ENCODE measurements around the gene LRP1B.

Gene LRP1B

GRCh38 chr2:142131010-142131669 lies at the start of gene LRP1B:
Gene LRP1B, minus strand, starts transcription at chr2:142131016. Its CDS starts 287 bp downstream, at chr2:142130729.
- DNase-seq (ENCODE audit: extremely low read depth, low read depth) = no peak
- TF ChIP-seq, protein P1, sequence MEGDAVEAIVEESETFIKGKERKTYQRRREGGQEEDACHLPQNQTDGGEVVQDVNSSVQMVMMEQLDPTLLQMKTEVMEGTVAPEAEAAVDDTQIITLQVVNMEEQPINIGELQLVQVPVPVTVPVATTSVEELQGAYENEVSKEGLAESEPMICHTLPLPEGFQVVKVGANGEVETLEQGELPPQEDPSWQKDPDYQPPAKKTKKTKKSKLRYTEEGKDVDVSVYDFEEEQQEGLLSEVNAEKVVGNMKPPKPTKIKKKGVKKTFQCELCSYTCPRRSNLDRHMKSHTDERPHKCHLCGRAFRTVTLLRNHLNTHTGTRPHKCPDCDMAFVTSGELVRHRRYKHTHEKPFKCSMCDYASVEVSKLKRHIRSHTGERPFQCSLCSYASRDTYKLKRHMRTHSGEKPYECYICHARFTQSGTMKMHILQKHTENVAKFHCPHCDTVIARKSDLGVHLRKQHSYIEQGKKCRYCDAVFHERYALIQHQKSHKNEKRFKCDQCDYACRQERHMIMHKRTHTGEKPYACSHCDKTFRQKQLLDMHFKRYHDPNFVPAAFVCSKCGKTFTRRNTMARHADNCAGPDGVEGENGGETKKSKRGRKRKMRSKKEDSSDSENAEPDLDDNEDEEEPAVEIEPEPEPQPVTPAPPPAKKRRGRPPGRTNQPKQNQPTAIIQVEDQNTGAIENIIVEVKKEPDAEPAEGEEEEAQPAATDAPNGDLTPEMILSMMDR (IDR thresholded peaks at IDR 0.05; ENCODE audit: low read depth, low read length) = no peak

DNA sequence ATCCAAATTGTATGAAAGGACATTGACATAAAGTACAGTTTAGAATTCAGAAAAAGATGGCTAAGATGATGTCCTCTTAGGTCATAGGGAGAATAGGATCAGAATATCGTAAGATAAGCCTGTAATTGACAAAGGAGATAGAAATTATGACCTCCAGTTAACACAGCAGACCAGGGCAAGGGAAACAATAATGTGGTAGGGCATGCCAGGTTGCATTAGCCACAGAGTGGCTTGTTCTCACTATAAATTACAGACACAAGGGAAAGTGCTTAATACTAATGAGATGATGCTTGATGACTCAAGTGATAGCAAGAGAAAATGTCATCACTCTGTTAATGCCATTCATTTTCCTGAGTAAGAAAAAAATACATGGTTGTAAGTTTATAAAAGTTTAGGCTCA lies 48.9 kb upstream of the LRP1B start:
- TF ChIP-seq, protein P1 (IDR thresholded peaks at IDR 0.05; ENCODE audit: low read depth, low read length) = no peak
- DNase-seq (ENCODE audit: extremely low read depth, low read depth) = no peak

DNA sequence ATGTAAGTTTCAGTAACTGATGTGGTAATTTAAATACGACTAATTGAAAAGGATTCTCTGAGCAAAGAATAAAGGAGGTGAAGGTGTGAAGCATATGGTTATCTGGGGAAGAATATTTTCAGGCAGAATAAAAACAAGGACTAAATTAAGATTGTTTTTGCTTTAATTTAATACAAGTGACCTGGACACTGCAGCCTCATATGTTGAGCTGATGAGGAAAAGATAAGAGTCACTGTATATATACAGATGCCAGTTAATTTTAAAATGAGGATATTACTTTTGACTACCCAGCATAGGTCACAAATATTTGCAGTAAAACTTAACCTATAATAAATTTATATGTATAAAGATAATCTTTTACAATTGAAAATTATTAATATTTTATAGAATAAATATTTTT lies 47.8 kb upstream of the LRP1B start:
- no peak for DNase-seq (ENCODE audit: extremely low read depth, low read depth)
- TF ChIP-seq, protein P1 (IDR thresholded peaks at IDR 0.05; ENCODE audit: low read depth, low read length) = no peak

DNA sequence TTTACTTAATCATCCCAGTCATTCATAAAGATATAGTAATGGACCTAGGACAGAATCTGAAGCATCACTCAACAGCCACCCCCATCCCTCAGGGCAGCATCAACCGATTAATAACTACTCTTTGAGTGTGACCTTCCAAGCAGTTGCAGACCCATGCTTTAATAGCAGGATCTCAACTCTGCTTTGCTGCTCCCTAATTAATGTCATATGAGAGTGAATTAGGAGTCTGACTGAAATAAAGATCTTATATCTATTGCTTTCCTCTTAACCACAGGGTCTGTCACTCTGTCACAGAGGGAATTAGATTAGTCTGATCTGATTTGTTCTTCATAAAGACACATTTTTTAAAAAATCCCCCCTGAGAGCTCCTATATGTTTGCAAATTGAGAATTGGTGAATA lies 46.1 kb upstream of the LRP1B start:
- DNase-seq (ENCODE audit: extremely low read depth, low read depth) = no peak
- TF ChIP-seq, protein P1 (IDR thresholded peaks at IDR 0.05; ENCODE audit: low read depth, low read length) = no peak

DNA sequence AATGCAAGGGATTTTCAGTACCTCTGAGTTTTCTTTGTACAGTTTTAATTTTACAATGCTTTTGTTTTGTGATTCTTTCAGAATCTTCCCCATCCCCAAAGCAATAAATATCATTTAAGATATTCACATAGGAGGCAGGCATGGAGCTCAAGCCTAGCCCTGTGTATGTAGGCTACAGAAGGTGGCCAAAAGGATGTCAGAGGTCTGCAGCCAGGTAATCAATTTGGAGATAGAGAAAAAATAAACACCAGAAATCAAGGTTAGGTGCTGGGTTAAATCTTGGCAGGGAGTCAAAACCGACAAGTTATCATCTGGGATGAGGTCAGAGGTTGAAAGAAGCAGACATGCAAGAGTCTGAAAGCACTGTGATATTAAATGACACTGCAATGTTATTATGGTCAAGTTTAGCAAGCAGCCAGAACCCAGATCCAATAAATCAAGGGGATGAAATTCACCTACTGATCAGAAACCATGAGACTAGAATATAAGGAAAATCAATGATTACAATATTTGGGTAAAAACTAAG lies 45.1 kb upstream of the LRP1B start:
- TF ChIP-seq, protein P1 (IDR thresholded peaks at IDR 0.05; ENCODE audit: low read depth, low read length) = no peak
- no peak for DNase-seq (ENCODE audit: extremely low read depth, low read depth)

DNA sequence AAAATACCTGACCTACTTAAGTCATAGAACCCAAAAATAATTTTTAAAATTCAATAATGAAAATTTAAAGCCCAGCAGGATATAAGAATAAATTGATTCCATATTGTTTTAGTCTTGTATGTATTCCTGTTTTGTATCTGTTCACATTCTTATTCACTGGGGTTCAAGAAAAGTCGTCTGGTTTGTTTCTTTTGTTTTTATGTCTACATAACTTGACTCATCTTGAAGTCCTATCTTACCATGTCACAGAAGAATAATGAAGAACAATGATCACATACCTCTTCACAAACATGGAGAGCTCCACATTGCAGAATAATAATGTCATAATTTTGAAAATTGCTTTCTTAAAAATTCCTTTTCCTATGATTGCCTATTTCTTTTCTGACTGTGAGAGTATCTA lies 43.4 kb upstream of the LRP1B start:
- no peak for DNase-seq (ENCODE audit: extremely low read depth, low read depth)
- TF ChIP-seq, protein P1 (IDR thresholded peaks at IDR 0.05; ENCODE audit: low read depth, low read length) = no peak

- TF ChIP-seq, protein P1 (IDR thresholded peaks at IDR 0.05; ENCODE audit: low read depth, low read length) = no peak
- DNase-seq (ENCODE audit: extremely low read depth, low read depth) = no peak
Measured at GRCh38 chr2:142170847-142171246, 40.0 kb upstream of the LRP1B start.

All from AG09319 (cell line).